HG02884 (cell line): ENCODE measurements around the gene LUZP2.

Source experiments
- ATAC-seq: cut with Tn5 transposase; IDR thresholded peaks from one replicate; pipeline ENCODE4 v1.9.1; 2021; ENCODE audit warnings: mild to moderate bottlenecking, moderate library complexity; ENCODE audit not compliant: unreplicated experiment

Gene LUZP2

DNA sequence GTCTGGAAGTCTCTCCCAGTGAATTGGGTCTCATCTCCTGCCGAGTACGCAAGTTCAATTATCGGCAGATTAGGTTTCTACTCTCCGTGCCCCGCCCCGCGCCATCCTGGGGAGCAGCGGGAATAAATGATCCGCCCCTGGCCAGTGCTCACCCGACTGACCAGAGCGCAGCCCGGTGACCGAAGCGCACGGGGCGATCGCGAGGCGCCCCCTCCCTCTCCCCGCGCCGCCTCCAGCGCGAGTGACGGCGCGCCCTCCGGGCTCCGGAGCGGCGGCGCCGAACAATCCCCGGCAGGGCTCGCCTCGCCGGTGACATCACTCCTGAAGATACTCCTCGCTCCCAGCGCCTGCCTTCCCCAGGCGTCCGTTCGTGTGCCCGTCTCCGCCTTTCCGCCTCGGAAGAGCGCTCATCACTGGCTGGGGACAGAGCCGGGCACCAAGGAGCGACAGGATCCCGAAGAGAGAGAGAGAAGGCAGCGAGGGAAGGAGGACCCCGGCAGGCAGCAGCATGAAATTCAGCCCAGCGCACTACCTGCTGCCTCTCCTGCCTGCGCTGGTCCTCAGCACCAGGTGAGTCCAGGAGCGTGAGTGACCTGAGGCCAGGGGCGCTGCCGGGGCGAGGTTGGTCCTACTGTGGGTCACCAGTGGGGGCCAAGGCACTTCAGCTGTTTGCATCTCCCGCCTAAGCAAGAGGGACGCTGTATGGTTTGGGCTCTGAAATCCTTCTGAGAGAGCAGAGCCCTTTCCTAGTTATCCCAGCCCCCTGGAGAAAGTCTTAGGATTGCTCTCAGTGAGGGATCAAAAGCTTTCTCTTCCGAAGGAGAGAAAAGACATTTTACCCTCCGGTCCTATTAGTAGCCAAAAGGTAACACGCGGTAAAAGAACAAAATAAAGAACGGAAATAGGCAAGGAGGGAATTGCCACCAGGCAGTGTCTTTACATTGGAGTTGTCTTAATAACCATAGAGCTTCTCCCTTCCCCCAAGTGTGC, at the start of gene LUZP2:
TSS of gene LUZP2 (plus strand) at position 318 of the 990 bp plus-strand sequence.
- ATAC-seq = no peak

DNA sequence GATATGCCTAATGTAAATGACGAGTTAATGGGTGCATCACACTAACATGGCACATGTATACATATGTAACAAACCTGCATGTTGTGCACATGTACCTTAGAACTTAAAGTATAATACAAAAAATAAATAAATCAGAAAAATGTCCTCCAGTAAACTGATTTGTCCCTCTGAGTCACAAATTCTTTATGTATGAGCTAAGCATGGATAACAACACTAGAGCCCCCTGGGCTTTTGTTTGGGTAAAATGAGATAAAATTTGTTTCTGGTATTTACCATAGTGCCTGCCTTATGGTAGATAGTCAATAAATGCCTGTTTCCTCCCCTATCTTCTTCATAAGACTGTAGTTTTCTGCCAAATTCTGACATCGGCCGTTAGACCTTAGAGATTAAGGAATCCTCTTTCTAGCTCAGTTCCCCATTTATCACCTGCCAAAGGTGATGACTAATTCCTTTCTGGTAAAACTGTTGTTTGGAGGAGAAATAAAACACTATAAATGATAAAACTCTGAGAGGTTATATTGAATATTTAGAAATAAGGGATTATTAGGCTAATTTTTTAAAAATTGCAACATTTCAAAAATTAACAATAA, 43.6 kb upstream of the LUZP2 start:
- ATAC-seq = no peak

DNA sequence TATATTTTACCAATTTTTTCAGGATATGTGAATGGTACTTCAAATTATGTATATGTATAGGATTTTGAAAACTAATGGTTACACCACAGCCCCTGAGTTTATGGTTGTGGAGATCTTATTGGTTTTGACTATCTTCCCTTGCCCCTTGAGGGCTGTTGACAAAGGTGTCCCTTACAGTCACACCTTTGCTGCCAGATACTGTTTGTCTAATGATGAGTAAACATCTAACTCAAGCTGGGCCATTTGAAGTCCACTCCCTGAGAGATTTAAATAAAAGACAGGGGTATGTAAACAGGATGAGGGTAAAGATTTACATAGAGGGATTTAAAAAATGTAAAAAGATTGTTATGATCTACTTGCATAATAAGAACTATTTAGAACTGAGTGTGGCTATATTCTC, 38.9 kb upstream of the LUZP2 start:
- no peak for ATAC-seq

DNA sequence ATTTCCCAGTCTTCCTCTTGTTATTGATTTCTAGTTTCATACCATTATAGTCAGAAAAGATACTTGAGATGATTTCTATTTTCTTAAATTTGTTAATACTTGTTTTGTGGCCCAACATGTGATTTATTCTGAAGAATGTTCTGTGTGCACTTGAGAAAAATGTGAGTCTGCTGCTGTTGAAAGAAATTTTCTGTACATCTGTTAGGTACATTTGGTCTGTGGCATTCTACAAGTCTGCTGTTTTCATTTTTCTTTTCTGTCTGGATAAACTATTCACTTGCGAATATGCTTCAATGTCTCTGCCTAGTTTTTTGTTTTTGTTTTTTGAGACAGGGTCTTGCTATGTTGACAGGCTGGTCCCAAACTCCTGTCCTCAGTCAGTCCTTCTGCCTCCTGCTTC, 26.4 kb upstream of the LUZP2 start:
- ATAC-seq = no peak

DNA sequence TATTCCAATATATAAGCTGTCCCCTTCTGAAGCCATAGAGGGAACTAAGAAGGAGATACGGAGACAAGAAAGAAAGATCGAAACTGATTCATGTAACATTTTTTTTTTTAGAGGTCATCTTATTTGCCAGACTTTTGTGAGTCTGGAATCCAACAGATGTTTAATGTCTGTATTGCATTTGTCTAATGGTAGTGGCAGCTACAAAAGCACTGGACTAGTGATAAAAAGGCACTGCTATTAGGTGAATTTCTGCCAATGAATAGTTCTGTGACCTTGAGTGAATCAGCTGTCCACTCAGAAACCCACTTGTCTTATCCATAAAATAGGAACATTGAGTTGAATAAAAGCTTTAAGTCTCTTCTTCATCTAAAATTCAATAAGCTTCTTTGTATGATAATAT, 25.8 kb upstream of the LUZP2 start:
- no peak for ATAC-seq

DNA sequence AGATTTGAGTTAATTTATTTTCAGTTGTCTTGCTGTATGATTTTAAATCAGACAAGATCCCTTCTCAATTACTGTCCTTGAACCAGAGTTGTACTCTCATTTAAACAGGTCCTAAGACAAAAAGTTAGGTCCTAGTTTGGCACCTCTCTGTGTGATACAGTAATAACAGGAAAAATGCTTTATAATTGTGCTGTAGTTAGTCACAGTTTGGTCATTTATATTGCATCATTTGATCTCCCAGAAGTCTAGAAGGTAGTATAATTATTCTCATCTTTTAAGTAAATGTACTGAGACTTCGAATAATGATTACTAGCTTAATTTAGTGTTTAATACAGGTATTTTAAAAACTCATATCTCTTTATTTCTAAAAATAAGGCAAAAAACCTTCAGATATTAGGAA, 18.1 kb upstream of the LUZP2 start:
- ATAC-seq = no peak

DNA sequence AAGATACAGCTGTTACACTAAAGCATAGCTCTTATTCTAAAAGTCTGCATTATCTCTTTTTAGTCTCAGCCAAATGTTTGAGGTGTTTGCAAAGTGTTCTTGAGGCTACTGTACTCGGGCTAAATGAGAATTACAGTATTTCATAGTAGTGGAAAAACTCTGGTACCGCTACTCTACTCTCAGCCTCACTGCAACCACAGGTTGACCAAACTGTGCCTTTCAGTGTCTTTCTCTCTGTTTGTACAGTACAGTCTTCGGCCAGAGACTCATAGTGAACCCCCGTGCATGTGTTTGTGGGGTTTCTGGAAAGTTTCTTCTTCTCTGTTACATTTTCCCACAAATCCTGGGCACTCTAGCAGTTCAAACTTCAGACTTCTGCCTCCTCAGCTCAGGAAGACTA, 7.4 kb upstream of the LUZP2 start:
- no peak for ATAC-seq

DNA sequence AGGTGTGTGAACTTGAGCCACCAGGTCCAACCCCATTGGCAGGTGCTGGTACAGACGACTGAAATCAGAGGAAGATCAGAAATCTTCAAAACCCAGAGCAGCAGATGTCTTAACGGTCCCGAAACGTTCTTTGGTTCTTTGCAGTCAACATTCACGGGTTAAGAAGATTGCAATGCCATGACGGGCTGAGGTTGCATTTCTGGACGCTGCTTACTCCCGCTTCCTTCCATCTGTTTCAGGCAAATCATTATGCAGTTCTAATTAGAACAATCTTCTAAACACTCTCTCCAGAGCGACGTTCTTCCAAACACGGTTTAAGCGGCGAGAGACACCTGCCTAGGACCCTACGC, 492 bp upstream of the LUZP2 start:
- ATAC-seq = no peak

DNA sequence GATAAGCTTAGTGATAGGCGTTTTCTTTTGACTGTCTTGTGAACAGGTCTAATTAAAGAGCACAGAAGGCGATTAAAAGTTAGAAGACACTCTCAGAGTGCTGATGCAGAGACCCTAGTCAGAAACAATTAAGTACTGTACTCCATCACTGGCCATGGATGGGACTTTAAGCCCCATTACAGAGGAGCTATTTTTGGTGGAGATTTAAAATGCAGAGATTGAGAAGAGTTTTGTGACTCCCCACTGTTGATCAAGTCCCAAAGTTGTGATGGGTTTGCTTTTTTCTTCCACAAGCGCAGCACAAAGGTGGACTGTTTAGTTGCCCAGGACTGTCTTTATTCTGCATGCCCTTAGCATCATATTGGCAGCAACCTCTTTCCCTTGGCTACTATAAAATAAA, 978 bp downstream of the LUZP2 start:
- ATAC-seq = no peak

DNA sequence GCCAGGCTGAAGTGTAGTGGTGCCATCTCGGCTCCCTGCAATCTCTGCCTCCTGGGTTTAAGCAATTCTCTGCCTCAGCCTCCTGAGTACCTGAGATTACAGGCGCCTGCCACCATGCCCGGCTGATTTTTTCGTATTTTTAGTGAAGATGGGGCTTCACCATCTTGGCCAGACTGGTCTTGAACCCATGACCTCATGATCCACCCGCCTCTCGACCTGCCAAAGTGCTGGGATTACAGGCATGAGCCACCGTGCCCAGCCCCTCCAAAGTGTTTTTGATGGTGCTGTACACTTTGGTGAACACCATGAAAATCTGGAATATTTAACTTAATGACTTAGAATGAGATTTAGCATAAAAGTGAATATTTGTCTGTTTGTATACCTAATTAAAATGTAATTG, 5.6 kb downstream of the LUZP2 start:
- ATAC-seq = no peak

DNA sequence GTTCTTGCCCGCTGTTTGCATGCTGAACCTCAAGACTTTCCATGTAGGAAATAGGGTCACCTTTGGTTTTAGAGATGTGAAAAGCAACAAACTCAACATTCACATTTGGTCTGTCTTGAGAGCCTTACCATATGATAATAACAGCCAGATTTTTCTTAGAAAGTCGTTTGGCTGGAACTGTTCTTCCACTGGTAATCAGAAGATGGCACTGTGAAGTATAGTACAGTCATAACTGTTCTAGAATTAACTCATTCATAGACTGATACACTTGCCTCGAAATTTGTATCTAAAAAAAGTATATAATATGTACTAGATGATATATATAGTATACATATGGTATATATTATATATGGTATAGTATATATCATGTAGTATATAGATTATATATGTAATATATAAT, 12.3 kb downstream of the LUZP2 start:
- ATAC-seq = peak; percentile 50

DNA sequence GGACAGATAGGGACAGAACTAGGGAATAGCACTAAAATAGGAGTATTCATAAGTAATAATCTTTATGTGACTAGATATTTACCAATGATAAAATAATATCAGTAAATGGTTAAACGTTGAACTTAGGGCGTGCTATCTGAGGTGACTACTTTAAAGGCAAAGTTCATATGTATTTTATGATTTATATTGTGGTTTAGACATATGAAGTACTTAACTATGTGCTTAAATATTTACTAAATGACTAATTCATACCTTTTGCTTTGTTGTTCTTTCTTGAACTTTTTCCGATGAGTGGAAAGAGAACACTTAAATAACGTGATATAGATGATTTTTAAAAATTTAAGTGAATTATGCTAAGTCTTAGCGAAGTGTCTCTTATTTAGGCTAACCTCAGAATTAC, 14.7 kb downstream of the LUZP2 start:
- ATAC-seq = no peak

DNA sequence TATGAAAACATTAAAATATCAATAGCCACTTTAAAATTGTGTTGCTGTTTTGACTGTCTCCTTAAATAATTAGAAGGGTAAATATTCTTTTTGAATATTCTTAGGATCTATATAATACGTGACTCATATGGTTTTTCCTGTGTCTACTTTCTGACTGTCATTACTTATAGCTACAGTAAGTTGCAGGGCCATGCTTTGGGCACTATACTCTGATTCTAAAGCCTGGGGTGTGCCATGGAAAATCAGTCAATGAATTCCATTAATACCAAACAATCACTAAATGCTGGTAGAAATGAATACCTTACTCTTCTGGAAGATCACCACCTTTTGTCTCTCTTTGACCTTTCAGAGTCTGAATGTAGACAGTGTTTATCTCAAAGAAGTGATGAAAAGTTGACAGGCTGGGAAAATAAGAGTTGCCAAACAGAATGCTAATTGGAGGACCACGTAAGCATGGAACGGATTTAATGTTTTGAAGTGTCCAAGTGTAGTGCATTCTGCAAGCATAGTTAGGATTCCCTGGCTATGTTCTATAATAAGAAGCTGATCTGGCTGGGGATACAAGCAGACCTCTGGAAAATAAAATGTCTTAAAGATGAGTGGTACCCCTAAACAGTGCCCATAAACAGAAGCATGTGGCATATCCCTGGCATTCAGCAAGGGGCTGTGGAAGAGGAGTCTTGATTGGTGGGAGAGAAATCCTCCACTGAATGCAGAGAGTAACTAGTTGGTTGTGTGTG, 16.8 kb downstream of the LUZP2 start:
- no peak for ATAC-seq

DNA sequence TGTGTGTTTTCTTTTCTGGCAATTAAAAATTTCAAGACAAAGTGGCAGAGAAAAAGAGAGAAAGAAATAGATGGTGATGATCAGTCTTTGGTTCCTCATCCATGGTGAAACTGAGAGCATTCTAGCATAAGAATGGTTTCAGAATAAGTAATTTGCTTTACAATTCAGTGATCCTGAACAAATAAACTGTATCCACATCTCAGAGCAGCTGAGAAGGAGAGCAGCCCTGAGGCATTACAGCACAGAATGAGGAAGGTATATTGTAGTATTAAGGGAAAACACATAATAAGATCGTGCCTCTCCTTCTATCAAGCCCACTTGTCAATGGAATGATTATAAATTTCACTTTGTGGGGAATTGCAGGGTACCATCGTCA, 17.4 kb downstream of the LUZP2 start:
- no peak for ATAC-seq

DNA sequence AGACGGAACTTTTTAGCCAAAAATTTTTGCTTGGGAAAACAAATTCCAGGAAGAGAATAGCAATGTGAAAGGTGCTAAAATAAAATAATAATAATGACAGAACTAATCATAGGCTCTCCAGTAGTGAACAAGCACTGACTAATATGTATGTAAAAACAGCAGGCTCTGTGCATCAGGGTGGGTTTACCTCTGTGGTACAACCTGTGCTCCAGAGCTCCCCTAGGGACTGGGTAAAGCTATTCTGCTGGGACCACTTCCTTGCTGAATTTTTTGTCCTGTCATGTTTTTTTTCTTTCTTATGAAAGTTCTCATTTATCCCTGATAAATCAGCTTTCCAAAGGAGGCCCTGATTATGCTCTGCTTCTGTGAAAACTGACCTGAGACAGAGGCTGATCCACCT, 18.8 kb downstream of the LUZP2 start:
- ATAC-seq = no peak

DNA sequence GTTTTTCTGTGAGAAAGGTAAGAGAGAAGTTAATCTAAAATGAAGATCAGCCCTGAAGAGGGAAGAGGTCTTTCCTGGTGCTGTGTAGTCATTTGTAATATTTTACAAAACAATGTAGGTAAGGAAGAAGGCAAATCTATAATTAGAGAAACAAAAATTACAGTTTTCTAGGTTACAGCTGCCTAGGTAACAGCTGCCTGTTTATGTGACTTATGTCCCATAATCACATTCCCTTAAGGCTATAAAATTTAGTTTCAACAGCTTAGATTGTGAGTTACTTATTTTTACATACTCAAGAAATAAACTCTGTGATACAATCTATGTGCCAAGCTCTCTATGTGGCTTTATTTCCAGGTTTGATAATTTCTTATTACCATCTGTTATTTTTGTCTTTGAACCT, 19.8 kb downstream of the LUZP2 start:
- ATAC-seq = no peak

DNA sequence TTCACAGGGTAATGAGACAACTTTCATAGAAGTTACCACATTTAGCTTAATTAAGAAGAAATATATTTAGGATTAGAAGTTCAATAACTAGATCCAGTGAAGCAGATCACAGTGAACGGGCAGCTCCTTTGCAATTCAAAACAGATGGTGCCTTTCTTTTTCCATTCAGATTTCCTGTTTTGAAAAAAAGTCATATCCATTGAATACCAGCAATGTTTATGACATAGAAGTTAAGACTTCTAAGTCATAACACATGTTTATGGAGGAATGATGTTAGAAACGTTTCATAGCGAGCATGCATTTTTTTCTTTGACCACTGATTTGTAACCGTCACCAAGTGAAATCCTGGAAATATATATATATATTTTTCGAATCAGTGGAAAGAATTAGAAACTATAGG, 24.7 kb downstream of the LUZP2 start:
- no peak for ATAC-seq

DNA sequence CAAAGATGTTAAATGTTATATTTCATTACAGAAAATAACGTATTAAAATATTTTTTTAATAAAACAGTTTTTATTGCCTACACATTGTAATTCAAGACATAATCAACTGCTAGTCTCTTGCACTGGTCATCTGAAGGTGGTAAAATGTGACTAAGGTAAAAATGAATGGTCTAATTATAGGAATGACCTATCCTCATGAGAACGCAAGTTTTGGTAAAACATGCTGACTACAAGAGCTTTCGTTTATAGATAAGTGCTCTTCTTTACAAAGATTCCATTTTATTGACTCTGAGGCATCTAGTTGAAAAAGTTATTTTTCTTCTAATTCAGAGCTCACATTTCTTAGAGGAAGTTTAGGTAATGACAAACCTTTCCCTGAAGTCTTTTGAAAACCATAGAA, 27.3 kb downstream of the LUZP2 start:
- no peak for ATAC-seq

DNA sequence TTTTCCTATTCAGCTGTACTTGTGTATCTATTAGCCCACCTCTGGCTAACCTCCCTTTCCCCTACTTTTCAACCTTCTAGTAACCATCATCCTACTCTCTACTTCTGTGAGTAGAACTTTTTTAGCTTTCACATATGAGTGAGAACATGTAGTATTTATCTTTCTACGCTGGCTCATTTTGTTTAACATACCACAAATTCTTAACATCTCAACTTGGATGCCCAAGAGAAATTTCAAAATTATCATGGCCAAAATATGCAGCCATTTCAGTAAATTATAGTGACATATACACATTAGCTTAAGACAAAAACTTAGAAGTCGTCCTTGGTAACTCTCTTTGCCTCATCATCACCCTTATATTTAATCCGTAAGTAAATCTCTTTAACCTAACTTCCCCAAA, 34.7 kb downstream of the LUZP2 start:
- ATAC-seq = no peak

DNA sequence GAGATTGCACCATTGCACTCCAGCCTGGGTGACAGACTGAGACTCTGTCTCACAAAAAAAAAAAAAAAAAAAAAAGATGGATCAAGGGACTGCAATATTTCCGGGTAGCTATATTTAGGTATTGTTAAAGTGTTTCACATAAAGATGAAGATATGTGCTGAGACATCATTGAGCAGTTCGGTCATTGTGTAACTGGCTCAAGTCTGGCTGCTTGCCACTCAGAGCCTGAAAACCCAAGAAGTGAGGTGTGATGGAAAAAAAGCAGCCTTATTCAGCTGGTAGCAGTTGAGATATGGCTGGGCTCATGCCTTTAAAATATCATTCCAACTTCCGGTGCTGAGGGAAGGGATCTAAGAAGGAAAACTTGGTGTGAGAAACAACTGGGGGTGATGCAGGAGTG, 46.9 kb downstream of the LUZP2 start:
- ATAC-seq = no peak

DNA sequence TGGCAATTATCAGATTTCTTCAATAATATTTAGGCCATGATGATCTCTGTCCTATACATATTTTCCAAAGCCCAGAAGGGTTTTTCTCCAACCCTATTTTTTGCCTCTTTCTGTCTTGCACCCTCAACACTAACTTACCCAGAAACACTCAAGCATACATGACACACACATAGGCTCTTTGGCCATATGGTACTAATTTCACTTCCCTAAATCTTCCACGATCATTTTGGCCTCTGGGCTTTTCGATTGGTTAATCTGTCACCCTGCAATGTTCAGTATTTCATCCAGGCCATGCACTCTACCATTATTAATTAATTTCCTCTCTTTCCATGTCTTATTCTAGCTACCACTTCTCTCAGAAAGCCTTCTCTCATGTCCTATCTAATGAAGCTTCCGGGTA, 59.8 kb downstream of the LUZP2 start:
- no peak for ATAC-seq

DNA sequence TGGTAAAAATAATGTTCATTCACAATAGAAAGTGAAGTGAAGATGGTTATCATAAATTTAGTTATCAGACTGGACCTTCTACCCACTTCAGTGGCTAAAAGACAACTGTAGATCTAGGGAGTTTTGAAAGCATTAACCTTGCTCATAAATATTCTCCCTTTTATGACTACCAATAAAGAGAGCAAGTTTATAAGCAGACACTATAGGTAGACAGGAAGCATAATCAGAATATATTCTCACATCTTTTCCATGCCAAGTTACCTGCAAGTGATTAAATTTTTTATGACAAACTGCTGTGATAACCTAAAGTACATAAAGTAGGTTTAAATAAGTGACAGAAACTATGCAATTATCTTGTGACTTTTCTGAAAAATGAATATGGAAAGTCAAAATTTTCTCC, 62.5 kb downstream of the LUZP2 start:
- no peak for ATAC-seq
